Activated T-helper 2 cell treated with anti-CD3 and anti-CD28 coated beads, Interferon-gamma antibody, Interleukin-2, Interleukin-4, amounts not matched to agents 10 μg/mL and 5 μg/mL and 100 μg/mL, durations not matched to agents 14 hours and 24 hours and 36 hours (primary cell): ENCODE data around the gene ERBB3. TPM values are rescaled to one million over a fixed set of nuclear protein-coding genes. Genes with fewer than 3 reads are reported as not detected.

Experiments
- DNase-seq: peaks from one replicate; pipeline ENCODE4 v3.0.0; 2021; ENCODE audit warnings: low spot score
- H3K27ac Mint-ChIP-seq: one replicate; pipeline ENCODE4 v1.8.0; 2021; ENCODE audit warnings: mixed read lengths
- H3K27me3 Mint-ChIP-seq: one replicate; pipeline ENCODE4 v1.8.0; 2021; ENCODE audit warnings: low read depth, mixed read lengths
- H3K36me3 Mint-ChIP-seq: one replicate; pipeline ENCODE4 v1.8.0; 2021; ENCODE audit warnings: low read depth, mixed read lengths
- H3K4me1 Mint-ChIP-seq: one replicate; pipeline ENCODE4 v1.8.0; 2021; ENCODE audit warnings: low read depth, mixed read lengths
- H3K4me3 Mint-ChIP-seq: one replicate; pipeline ENCODE4 v1.8.0; 2021; ENCODE audit warnings: low read depth, mild to moderate bottlenecking, moderate library complexity, mixed read lengths
- H3K9me3 Mint-ChIP-seq: one replicate; pipeline ENCODE4 v1.8.0; 2021; ENCODE audit warnings: mixed read lengths
- intact Hi-C: fragments of 100-400 bp; cut with micrococcal nuclease; formaldehyde crosslinking; loops from one replicate; pipeline ENCODE4 v1.15.1; 2023
- total RNA-seq: library from RNA; stranded (reverse); gene quantifications from 2 replicates; pipeline ENCODE4 v1.2.3, GENCODE V29; 2022

ERBB3 gene
- total RNA-seq, 1 donor from 2014 or later, result 0.71 TPM

- H3K27ac Mint-ChIP-seq, result peak overlapping the region; percentile 91
- intact Hi-C loops, result loop anchor here (5.0 kb wide), 1 partner anchor 507 kb away; no protein-coding TSS in a partner anchor
- no peak for DNase-seq
- peaks cover 48% of the 10 kb centered on the region for H3K4me1 Mint-ChIP-seq
- peaks cover 50% of the 10 kb centered on the region for H3K36me3 Mint-ChIP-seq
- peak overlapping the region; percentile 98 for H3K4me3 Mint-ChIP-seq
- no peaks in the 10 kb centered on the region for H3K27me3 Mint-ChIP-seq
- H3K9me3 Mint-ChIP-seq, result no peaks in the 10 kb centered on the region
These were observed 50.1 kb downstream of the ERBB3 start for GRCh38 chr12:56129942-56130495.

- intact Hi-C loops, result no loop called here
- peaks cover 55% of the 10 kb centered on the region for H3K36me3 Mint-ChIP-seq
- DNase-seq, result no peak
- no peaks in the 10 kb centered on the region for H3K27me3 Mint-ChIP-seq
- H3K4me1 Mint-ChIP-seq, result peaks cover 49% of the 10 kb centered on the region
- H3K4me3 Mint-ChIP-seq, result peak overlapping the region; percentile 98
- peak overlapping the region; percentile 1 for H3K27ac Mint-ChIP-seq
- H3K9me3 Mint-ChIP-seq, result no peaks in the 10 kb centered on the region
These were observed 50.9 kb downstream of the ERBB3 start for GRCh38 chr12:56130876-56131275.

DNA sequence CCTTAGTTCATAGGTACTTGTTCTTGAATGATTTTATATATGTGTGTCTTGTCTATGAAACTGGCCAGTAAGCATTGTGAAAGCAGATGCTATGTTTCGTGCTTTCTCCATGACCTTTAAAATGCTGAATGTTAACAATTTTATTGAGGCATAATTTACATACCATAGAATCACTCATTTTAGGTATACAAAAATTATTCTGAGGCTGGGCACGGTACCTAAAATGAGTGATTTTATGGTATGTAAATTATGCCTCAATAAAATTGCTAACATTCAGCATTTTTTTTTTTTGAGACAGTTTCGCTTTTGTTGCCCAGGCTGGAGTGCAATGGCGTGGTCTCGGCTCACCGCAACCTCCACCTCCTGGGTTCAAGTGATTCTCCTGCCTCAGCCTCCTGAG lies 54.9 kb downstream of the ERBB3 start:
- H3K36me3 Mint-ChIP-seq, result peaks cover 88% of the 10 kb centered on the region
- H3K9me3 Mint-ChIP-seq, result no peaks in the 10 kb centered on the region
- no peak overlapping the region for H3K27ac Mint-ChIP-seq
- peaks cover 48% of the 10 kb centered on the region for H3K4me1 Mint-ChIP-seq
- no peaks in the 10 kb centered on the region for H3K27me3 Mint-ChIP-seq
- intact Hi-C loops, result no loop called here
- no peak overlapping the region for H3K4me3 Mint-ChIP-seq
- DNase-seq, result no peak

DNA sequence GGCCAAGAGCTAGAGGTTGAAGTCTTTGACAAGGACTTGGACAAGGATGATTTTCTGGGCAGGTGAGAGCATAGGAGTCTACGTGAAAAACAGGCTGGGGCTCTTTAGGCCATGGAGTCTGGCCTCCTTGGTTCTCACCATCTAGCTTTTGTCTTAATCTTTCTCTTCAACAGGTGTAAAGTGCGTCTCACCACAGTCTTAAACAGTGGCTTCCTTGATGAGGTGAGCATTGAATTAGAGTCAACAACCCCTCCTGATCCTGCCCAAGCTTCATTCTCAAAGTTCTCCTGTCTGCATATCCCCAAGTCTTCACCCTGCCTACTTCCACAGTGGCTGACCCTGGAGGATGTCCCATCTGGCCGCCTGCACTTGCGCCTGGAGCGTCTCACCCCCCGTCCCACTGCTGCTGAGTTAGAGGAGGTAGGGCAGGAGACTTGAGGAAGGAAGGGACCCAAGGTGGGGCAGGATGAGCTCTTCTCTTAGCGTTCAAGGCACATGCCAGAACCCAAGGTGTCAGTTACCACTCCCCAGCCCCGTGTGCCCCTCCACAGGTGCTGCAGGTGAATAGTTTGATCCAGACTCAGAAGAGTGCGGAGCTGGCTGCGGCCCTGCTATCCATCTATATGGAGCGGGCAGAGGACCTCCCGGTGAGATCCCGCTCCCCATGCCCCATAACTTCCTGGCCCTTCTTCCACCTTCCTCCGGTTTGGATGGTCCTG lies 58.0 kb downstream of the ERBB3 start:
- Mint-ChIP-seq H3K36me3 (peaks cover 85% of the 10 kb centered on the region), H3K27ac (peak overlapping the region; percentile 67), H3K9me3 (no peaks in the 10 kb centered on the region), H3K4me1 (peaks cover 41% of the 10 kb centered on the region), H3K4me3 (no peak overlapping the region), H3K27me3 (no peaks in the 10 kb centered on the region)
- DNase-seq, result no peak
- intact Hi-C loops, result no loop called here

DNA sequence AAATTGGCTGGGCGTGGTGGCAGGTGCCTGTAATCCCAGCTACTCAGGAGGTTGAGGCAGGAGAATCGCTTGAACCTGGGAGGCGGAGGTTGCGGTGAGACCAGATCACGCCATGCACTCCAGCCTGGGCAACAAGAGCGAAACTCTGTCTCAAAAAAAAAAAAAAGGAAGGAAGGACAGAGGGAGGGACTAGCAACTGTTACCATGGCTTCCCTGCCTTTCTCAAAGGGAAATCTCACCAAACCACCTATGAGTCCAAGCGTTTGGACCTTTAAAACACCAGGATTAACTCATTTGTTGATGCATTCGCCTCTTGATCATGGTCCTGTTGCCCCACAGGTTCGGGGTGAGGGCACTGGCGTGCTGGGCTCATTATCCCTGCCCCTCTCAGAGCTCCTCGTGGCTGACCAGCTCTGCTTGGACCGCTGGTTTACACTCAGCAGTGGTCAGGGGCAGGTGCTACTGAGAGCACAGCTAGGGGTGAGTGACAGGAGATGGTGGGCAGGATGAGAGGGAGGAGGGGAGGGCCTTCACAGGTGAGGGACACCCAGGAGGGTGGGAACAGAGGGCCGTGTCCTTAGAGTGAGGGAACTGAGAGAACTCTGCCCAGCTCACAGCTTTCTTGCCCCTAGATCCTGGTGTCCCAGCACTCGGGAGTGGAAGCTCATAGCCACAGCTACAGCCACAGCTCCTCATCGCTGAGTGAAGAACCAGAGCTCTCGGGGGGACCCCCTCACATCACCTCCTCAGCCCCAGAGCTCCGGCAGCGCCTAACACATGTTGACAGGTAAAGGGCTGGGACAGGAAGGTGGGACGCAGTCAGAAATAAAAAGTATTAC lies 62.2 kb downstream of the ERBB3 start:
- Mint-ChIP-seq H3K27me3 (no peaks in the 10 kb centered on the region), H3K36me3 (peaks cover 77% of the 10 kb centered on the region), H3K4me3 (no peak overlapping the region), H3K9me3 (no peaks in the 10 kb centered on the region), H3K4me1 (peaks cover 30% of the 10 kb centered on the region), H3K27ac (peak overlapping the region; percentile 38)
- no peak for DNase-seq
- intact Hi-C loops, result no loop called here

DNA sequence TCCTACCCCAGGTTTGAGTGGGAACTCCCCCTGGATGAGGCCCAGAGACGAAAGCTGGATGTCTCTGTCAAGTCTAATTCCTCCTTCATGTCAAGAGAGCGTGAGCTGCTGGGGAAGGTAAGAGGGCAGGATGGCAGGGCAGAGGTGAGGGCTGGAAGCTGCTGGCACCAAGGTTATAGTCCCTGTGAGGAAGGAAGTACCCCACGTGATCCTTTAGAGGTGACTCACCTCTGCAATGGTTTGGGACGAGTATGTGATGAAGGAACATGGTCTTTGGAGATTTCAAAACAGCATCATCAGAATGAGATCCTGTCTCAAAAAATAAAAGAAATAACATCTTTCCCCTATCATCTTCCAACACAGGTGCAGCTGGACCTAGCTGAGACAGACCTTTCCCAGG lies 63.3 kb downstream of the ERBB3 start:
- DNase-seq, result no peak
- Mint-ChIP-seq H3K4me3 (no peak overlapping the region), H3K9me3 (no peaks in the 10 kb centered on the region), H3K4me1 (peaks cover 22% of the 10 kb centered on the region), H3K27me3 (no peaks in the 10 kb centered on the region), H3K27ac (peak overlapping the region; percentile 32), H3K36me3 (peaks cover 67% of the 10 kb centered on the region)
- intact Hi-C loops, result no loop called here

DNA sequence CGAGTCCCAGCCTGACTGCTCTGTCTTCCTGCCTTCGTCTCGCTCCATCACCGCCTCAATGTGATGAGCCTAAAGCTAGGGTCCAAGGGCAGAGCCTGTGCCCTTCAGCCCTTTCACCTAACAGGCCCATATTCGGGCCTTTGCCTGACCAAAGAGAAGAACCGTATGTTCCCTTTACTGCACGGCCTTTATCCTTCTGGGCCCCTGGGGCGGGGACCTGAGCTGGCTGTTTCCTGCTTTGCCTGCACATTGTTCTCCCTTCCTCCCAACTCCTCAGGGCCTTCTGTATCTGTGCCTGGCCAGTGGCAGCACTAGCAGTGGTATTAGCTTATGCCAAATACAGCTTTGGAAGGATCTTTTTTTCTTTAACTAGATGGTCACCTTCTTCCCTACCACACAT lies 63.9 kb downstream of the ERBB3 start:
- H3K27me3 Mint-ChIP-seq, result no peaks in the 10 kb centered on the region
- no peak overlapping the region for H3K4me3 Mint-ChIP-seq
- intact Hi-C loops, result no loop called here
- no peak for DNase-seq
- H3K4me1 Mint-ChIP-seq, result peaks cover 16% of the 10 kb centered on the region
- H3K36me3 Mint-ChIP-seq, result peaks cover 60% of the 10 kb centered on the region
- no peaks in the 10 kb centered on the region for H3K9me3 Mint-ChIP-seq
- H3K27ac Mint-ChIP-seq, result peak overlapping the region; percentile 55

GRCh38 chr12:56145217-56145616 lies 65.3 kb downstream of the ERBB3 start:
- Mint-ChIP-seq H3K4me1 (peaks cover 18% of the 10 kb centered on the region), H3K9me3 (no peaks in the 10 kb centered on the region), H3K27me3 (no peaks in the 10 kb centered on the region), H3K36me3 (peaks cover 48% of the 10 kb centered on the region), H3K27ac (no peak overlapping the region), H3K4me3 (no peak overlapping the region)
- DNase-seq, result no peak
- intact Hi-C loops, result no loop called here

GRCh38 chr12:56146492-56147460 lies 66.8 kb downstream of the ERBB3 start:
- Mint-ChIP-seq H3K27ac (no peak overlapping the region), H3K36me3 (peaks cover 36% of the 10 kb centered on the region), H3K4me1 (peaks cover 29% of the 10 kb centered on the region), H3K4me3 (no peak overlapping the region), H3K9me3 (no peaks in the 10 kb centered on the region), H3K27me3 (no peaks in the 10 kb centered on the region)
- DNase-seq, result no peak
- intact Hi-C loops, result no loop called here

DNA sequence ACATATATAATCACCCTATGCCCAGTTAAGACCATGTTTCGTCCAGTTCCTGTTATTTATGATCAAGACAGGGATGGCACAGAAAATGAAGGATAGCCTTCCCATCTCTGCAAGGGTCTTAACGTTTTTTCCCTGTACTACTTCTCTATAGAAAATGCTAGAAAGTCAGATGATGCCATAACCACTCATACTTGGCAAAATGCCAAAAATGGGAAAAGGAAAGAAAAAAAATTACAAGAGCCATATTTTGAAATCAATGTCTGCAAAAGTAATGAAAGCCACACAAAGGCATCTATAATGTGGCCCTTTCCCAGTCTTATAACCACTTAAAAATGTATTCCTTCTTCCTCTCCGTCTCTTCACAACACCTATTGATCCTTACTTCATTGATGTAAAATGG lies 70.6 kb downstream of the ERBB3 start:
- no peak for DNase-seq
- Mint-ChIP-seq H3K27ac (peak overlapping the region; percentile 98), H3K9me3 (no peaks in the 10 kb centered on the region), H3K27me3 (no peaks in the 10 kb centered on the region), H3K36me3 (peaks cover 9% of the 10 kb centered on the region), H3K4me1 (peaks cover 36% of the 10 kb centered on the region), H3K4me3 (peak overlapping the region; percentile 65)
- intact Hi-C loops, result loop anchor here (5.0 kb wide), 1 partner anchor 72 kb away; the partner anchor contains the start of genes NABP2 and RNF41

DNA sequence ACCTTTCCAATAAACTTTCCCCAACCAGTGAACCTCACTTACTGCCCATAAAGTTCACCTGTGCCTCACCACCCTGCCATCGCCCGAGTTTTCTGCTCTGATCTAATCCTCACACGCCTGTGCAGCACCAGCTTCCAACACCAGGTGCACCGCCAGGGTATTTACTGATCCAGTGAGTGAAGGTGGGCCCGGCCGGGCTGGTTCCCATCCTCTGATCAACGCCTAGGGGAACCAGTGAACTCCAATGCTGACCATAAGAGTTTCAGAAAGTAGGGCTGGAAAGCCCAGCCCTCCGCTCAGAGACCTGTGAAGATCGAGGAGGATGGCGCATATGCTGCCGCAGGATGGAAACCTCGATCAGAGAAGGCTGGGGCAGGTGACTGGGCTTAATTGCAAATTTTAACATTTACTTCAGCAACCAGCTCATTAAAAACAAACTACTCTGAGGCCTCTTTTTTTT lies 71.7 kb downstream of the ERBB3 start:
- peak; percentile 63 for DNase-seq
- H3K27me3 Mint-ChIP-seq, result no peaks in the 10 kb centered on the region

More for the DNA sequence above, 71.7 kb downstream of the ERBB3 start:
- Mint-ChIP-seq H3K4me1 (peaks cover 39% of the 10 kb centered on the region), H3K36me3 (peaks cover 12% of the 10 kb centered on the region), H3K27ac (peak overlapping the region; percentile 98), H3K4me3 (peak overlapping the region; percentile 95), H3K9me3 (no peaks in the 10 kb centered on the region)
- intact Hi-C loops, result loop anchor here (1.0 to 5.0 kb wide), 4 partner anchors 25 to 71 kb away; partner anchors contain the start of genes NABP2, RNF41 and ZC3H10
